ENCODE measurements around the gene IMMT.
"Not testable (repeated sequence)": the region's sequence is repeated elsewhere in the genome, so short reads cannot be mapped to it uniquely, and the experiment has no call there.

The IMMT gene

GRCh38 chr2:86226070-86226469, 30.8 kb upstream of the IMMT start:
- DNase-seq (ENCODE audit: low spot score) = no peak

DNA sequence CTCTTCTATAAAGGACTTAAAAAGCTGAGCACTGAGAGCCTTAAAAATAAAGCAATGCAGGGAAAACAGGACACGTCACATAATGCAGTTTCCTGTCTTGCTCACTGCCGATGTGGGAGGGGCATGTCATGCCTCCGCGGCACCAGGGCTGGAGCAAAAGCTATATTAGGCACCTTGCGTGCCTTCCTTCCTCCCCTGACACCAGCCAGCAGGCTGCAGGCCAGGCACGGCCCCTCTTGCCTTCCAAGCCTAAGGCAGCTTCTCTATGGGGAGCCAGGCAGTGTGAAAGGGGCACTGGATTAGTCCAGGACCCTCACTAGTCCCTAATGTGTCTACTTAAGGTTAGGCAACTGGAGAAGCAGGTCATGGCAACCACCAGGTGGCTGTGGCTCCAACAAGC, 30.3 kb upstream of the IMMT start:
- peak; percentile 37 for DNase-seq (ENCODE audit: low spot score)

DNA sequence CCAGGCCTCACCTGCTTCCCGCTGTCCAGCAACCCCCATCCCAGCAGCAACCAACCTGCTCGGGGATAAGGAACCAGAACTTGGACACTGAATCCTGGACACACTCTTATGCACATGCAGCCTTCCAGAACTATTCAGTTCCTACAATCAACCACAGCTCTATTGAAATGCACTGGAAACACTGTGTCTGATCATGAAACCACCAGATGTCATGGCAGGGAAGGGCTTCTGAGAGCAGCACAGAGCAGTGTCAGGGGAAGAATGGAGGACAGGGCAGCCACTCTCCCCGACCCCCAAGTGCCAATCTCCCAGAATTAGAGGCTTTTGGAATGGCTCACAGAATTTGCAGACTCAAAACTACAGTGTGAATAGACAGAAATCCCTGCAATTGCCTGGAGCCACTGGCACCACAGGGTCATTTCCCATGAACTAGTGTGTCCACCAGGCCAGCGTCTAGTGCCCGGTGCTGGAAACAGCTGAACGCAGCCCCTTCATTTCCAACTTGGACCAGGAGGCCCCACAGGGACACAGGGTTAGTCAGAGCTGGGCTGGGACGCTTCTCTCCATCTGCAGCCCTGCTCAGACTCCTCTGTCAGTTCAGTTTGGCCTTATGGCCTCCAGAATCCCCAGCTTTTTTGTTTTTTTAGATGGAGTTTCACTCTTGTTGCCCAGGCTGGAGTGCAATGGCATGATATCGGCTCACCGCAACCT, 29.5 kb upstream of the IMMT start:
- DNase-seq (ENCODE audit: low spot score) = no peak

DNA sequence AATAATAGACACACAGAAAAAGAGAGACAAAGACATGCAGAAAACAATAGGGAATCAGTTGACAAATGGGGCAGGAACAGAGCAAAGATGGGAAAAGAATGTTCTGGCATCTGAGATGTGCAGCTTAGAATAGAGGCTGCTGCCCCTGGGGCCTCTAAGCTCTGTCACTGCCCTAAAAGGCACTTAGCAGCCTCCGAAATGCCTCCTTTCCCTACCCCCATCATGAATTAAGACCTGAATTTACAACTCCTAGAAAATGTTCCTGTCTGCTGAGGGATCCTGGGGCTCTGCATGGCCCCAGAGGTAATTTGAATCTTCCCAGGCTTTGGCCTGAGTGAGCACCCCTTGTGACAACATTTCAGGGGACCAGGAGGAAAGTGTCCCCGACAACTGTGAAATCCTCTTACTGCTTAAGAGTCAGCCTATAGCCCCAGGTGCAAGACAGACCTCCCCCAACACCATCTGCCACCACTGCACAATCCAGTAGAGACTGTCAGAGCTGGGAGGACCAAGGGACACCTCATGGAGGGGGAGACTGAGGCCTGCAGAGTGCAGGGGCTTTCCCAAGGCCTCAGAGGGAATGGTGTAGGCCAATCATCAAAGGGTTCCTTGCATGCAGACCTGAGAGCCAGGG, 28.8 kb upstream of the IMMT start:
- peak; percentile 48 for DNase-seq (ENCODE audit: low spot score)

DNA sequence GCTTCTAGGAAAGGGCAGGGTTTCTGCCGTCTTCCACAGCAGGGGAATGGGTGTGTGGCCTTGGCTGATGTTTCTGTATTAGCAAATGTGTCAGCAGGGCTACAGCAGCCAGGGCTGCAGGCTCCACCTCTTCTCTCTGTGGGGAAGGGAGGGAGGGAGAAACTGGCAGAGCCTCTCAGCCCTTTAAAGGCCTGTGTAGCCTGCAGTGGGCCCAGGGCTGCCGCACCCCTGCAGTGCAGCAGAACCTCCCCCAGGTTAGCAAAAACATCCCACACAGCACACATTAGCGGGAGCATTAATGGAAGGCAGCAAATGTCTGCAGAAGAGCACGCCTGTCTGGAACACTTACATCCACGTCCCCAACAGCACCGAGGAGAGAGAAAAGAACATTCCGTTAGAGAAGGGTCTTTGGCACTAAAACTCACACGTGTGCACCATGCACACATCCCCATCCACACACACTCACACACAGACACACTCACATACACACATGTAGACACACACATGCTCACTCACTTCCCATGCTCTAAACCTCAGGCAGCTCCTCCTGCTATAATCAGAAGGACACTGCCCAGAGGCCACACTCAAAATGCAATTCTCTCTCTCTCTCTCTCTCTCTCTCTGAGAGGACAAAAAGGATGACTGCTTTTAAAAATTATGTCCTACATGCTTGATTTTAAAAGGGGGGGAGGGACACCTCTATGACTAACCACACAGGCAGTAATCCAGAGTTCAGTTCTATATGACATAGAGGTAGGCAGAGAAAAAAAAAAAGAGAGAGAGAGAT, 28.1 kb upstream of the IMMT start:
- DNase-seq (ENCODE audit: low spot score) = peak; percentile 73

DNA sequence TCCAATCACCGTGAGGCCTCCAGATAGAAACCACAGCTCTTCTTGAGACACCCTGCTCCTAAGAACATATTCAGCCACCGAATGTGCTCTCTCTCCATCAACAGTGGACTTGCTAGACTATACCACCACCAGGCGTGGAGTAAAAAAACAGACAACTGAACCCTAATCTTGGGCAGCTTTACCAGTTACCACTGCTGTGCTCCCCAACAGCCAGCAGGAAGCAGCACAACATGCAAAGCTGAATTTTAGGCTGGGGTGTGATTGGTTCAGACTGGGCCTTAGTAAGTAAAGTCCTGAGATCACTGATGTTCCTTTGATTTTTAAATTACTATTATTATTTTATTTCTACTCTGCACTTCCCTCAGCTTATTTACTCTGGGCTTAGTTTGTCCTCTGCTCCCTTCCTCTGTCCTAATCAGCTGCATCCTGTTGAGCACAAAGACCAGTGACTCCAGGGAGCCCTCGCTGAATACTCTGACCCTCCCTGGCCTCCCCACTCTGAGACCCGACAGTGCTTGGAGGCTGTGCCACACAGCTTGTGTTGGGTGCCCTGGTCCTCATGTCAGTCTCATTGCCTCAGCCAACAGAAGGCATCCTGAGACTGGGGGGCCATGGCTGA, 25.9 kb upstream of the IMMT start:
- peak; percentile 55 for DNase-seq (ENCODE audit: low spot score)

GRCh38 chr2:86219896-86220295, 24.6 kb upstream of the IMMT start:
- DNase-seq (ENCODE audit: low spot score) = no peak

DNA sequence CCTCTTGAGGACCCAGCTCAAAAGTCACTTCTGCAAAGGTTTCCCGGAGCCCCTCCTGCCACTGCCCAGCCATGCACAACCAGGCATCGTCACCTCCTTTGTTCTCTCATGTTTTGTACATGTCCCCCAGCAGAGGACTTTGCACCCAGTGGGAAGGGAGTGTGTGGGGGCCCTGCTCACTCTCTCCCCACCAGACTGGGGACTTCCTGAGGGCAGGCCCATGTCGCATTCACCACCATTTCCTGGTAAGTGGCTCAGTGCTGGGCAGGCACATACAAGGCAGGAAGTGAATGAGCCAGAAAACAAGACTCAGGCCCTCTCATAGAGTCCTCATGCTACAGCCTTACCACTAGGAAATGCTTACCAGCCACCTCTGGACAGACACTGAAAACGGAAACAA, 22.9 kb upstream of the IMMT start:
- DNase-seq (ENCODE audit: low spot score) = no peak

GRCh38 chr2:86216575-86217555, 21.6 kb upstream of the IMMT start:
- DNase-seq (ENCODE audit: low spot score) = no peak

DNA sequence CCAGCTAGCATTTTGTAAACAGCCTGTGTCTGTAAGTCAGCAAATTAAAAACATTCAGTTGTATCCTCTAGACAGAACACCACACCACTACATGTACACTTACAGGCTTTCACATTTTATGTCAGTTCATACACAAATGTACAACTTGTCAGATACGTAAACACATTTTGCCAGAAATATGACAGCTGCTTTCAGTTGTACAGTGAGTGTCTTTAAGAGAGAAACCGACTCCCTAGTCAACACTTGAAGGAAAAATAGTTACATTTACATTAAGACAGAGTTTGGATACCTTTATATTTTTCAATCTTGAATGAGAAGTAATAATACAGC, 19.2 kb upstream of the IMMT start:
- DNase-seq (ENCODE audit: low spot score) = no peak

GRCh38 chr2:86213699-86214502, 18.6 kb upstream of the IMMT start:
- no peak for DNase-seq (ENCODE audit: low spot score)

DNA sequence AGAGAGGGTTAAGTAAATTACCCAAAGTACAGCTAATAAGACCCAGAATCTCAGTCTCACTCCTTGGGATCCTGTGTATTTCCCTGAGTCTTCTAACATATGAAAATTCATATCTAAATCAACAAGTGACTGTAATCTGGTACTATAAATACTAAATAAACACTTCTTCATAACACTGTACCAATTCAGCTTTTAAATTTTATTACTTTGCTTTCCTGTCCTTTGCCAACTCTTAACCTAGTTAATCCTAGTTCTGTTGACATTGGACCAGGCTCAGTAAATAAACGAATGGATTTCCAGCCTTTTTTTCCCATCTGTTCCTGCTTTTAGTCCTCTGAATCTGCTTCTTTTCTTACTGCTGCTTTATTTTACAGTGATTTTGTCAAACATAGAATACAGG, 17.8 kb upstream of the IMMT start:
- DNase-seq (ENCODE audit: low spot score) = no peak

DNA sequence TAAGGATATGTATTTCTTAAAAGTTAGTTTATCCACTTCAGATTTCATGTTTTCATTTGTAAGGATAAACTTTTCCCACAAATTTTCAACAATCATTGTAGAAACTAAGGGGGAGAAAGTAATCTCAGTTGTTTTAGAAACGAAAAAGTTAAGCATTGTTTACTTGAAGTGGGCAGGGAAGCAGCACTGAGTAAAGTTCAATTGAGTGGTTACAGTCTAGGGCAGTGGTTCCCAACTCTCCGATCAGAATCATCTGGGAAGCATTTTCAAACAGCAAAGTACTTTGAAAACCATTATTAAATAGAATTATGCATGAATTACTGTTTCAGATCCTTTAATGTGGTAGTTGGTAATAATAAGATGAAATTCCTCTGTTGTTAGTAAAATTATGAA, 16.5 kb upstream of the IMMT start:
- DNase-seq (ENCODE audit: low spot score) = no peak

GRCh38 chr2:86211033-86211795, 16.0 kb upstream of the IMMT start:
- DNase-seq (ENCODE audit: low spot score) = no peak

- no peak for DNase-seq (ENCODE audit: low spot score)
These were observed 9.2 kb upstream of the IMMT start for GRCh38 chr2:86204458-86204857.

DNA sequence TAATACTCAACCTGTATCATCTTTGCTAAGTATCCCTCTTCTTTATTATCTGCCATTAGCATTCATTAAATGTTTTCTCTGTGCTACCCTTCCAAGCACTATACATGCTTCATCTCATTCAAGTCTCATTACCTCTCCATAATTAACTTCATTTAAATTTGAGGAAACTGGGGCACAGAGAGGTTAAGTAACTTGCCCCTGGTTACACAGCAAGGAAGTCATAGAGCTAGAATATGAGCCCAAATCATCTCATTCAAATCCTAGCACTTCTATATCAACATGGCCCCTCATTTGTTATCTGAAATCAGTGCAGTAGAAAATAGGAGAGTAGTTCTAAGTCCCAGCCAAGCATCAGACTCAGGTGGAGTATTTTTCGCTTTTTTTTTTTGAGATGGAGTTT, 8.4 kb upstream of the IMMT start:
- DNase-seq (ENCODE audit: low spot score) = no peak

- no peak for DNase-seq (ENCODE audit: low spot score)
These were observed 7.4 kb upstream of the IMMT start for GRCh38 chr2:86202702-86203101.

GRCh38 chr2:86202336-86202692, 7.1 kb upstream of the IMMT start:
- no peak for DNase-seq (ENCODE audit: low spot score)

GRCh38 chr2:86201671-86202335, 6.5 kb upstream of the IMMT start:
- DNase-seq (ENCODE audit: low spot score) = peak; percentile 79

- DNase-seq (ENCODE audit: low spot score) = not testable (repeated sequence)
These were observed 5.3 kb upstream of the IMMT start for GRCh38 chr2:86200564-86200963.

All from pons (tissue), 1 donor.